K562 (cell line): ENCODE results near the gene YPEL3. TPM values are rescaled to one million over a fixed set of nuclear protein-coding genes. Genes with fewer than 3 reads are reported as not detected.
A peak's percentile ranks its signal among the peaks of the same experiment; 100 is the strongest.

Source experiments
- ATF7 ChIP-seq: fragments of 450-650 bp; IDR thresholded peaks from 2 replicates; pipeline ENCODE4 v1.7.1; 2014; ENCODE audit warnings: mild to moderate bottlenecking, moderate library complexity
- BHLHE40 ChIP-seq: IDR thresholded peaks from 2 replicates; pipeline ENCODE4 v1.6.1; 2011; ENCODE audit warnings: low read length, improper control_type of control experiment
- EZH2 ChIP-seq: IDR thresholded peaks from 2 replicates; pipeline ENCODE4 v1.6.1; 2012; ENCODE audit warnings: low read depth, mild to moderate bottlenecking, inconsistent platforms, low read length, borderline replicate concordance
- NCOA6 ChIP-seq: fragments of 450-650 bp; IDR thresholded peaks from 2 replicates; pipeline ENCODE4 v1.6.1; 2017; ENCODE audit warnings: mild to moderate bottlenecking
- PCBP1 ChIP-seq: fragments of 200-400 bp; formaldehyde crosslinking; IDR thresholded peaks from 2 replicates; pipeline ENCODE4 v1.6.1; 2018; ENCODE audit warnings: mild to moderate bottlenecking, low read depth, low read length; ENCODE audit not compliant: poor library complexity, severe bottlenecking
- RBM22 ChIP-seq: fragments of 200-400 bp; formaldehyde crosslinking; IDR thresholded peaks from 2 replicates; pipeline ENCODE4 v1.6.1; 2018; ENCODE audit warnings: low read length, low read depth; ENCODE audit not compliant: poor library complexity, severe bottlenecking
- SRSF1 ChIP-seq: fragments of 200-400 bp; formaldehyde crosslinking; IDR thresholded peaks from 2 replicates; pipeline ENCODE4 v1.6.1; 2017; ENCODE audit warnings: mild to moderate bottlenecking, low read depth, low read length, moderate library complexity
- TAF9B ChIP-seq: fragments of 450-650 bp; IDR thresholded peaks from 2 replicates; pipeline ENCODE4 v1.6.1; 2018; ENCODE audit warnings: mild to moderate bottlenecking; ENCODE audit not compliant: partially characterized antibody
- TBL1XR1 ChIP-seq, 2 experiments: IDR thresholded peaks; 2 replicates each; pipeline ENCODE4 v1.6.1; 2012; ENCODE audit warnings: improper control_type of control experiment in 2 of 2, low read length in 2 of 2, mild to moderate bottlenecking in 1 of 2
- ZBTB1 ChIP-seq: sonication (generic); formaldehyde crosslinking; IDR thresholded peaks from 2 replicates; pipeline ENCODE4 v1.8.1; 2023; ENCODE audit warnings: missing genetic modification reagents, low read depth, mild to moderate bottlenecking, borderline replicate concordance
- ZC3H11A ChIP-seq: IDR thresholded peaks from 2 replicates; pipeline ENCODE4 v1.6.1; 2012; ENCODE audit warnings: low read depth, low read length, improper control_type of control experiment
- ZNF668 ChIP-seq: fragments of 250-450 bp; sonication (Bioruptor Pico); IDR thresholded peaks from 2 replicates; pipeline ENCODE4 v1.8.0; 2022; ENCODE audit warnings: mild to moderate bottlenecking, inconsistent platforms
- polyA plus RNA-seq, 8 experiments: library from polyadenylated mRNA; depleted of rRNA in 4 of 8; stranded (reverse) in 5 of 8; unstranded in 3 of 8; fragments of >200 nt; fragmentation: Nextera tagmentation in 2 of 8; fragmentation: Illumina TruSeq in 1 of 8; extraction: Ambion mirVana in 2 of 8; extraction: Trizol in 1 of 8; gene quantifications; 2 replicates each; pipeline versions ENCODE4 v1.2.1 to v1.2.3, GENCODE V29; 2011 to 2014; ENCODE audit warnings: inconsistent platforms in 1 of 8, missing spikeins in 1 of 8
- total RNA-seq, 7 experiments: library from RNA; depleted of rRNA in 6 of 7; stranded (reverse); fragments of >200 nt in 6 of 7; fragmentation: Illumina TruSeq in 2 of 7; extraction: Trizol in 2 of 7; gene quantifications; 2 replicates each; pipeline versions ENCODE4 v1.2.1 to v1.2.3, GENCODE V29; 2011 to 2021; ENCODE audit warnings: low replicate concordance in 1 of 7
- TF ChIP-seq, protein P1 (sequence below): sonication (generic); formaldehyde crosslinking; IDR thresholded peaks from 2 replicates; pipeline ENCODE4 v1.8.0; 2022; ENCODE audit warnings: mild to moderate bottlenecking, missing genetic modification reagents, borderline replicate concordance
- TF ChIP-seq, protein P2 (sequence below): fragments of 250-450 bp; sonication (Bioruptor Pico); IDR thresholded peaks from 2 replicates; pipeline ENCODE4 v1.8.0; 2021; ENCODE audit warnings: mild to moderate bottlenecking, moderate library complexity
- TF ChIP-seq, protein P3 (sequence below): fragments of 200-800 bp; sonication (Bioruptor generic); IDR thresholded peaks from 2 replicates; pipeline ENCODE4 v1.6.1; 2017; ENCODE audit warnings: missing genetic modification characterization, missing compliant biosample characterization
- TF ChIP-seq, protein P4 (sequence below), 2 experiments: fragments of 200-800 bp in 1 of 2; sonication (Bioruptor generic) in 1 of 2; sonication (generic) in 1 of 2; formaldehyde crosslinking in 1 of 2; IDR thresholded peaks in 1 of 2; conservative IDR thresholded peaks in 1 of 2; 2 replicates each; pipeline versions ENCODE4 v1.5.0 to v1.6.1; 2016 to 2020; ENCODE audit warnings: missing compliant biosample characterization in 1 of 2, missing genetic modification characterization in 1 of 2, missing genetic modification reagents in 1 of 2
- TF ChIP-seq, protein P5 (sequence below), 3 experiments: IDR thresholded peaks in 2 of 3; conservative IDR thresholded peaks in 1 of 3; 2 replicates each; pipeline ENCODE4 v1.5.1; 2011 to 2012; ENCODE audit warnings: low read length in 3 of 3, mild to moderate bottlenecking in 3 of 3, control low read depth in 2 of 3, improper control_type of control experiment in 1 of 3, inconsistent platforms in 1 of 3, low read depth in 1 of 3, mixed read lengths in 1 of 3, moderate library complexity in 1 of 3; ENCODE audit not compliant: insufficient read depth in 2 of 3

Gene YPEL3
- total and polyA plus RNA-seq, 9 of the 15 experiments (the other 6 are each of a cell fraction or from before 2014, with no cell fraction given), result 0.41 to 15.0 (median 2.9) TPM

DNA sequence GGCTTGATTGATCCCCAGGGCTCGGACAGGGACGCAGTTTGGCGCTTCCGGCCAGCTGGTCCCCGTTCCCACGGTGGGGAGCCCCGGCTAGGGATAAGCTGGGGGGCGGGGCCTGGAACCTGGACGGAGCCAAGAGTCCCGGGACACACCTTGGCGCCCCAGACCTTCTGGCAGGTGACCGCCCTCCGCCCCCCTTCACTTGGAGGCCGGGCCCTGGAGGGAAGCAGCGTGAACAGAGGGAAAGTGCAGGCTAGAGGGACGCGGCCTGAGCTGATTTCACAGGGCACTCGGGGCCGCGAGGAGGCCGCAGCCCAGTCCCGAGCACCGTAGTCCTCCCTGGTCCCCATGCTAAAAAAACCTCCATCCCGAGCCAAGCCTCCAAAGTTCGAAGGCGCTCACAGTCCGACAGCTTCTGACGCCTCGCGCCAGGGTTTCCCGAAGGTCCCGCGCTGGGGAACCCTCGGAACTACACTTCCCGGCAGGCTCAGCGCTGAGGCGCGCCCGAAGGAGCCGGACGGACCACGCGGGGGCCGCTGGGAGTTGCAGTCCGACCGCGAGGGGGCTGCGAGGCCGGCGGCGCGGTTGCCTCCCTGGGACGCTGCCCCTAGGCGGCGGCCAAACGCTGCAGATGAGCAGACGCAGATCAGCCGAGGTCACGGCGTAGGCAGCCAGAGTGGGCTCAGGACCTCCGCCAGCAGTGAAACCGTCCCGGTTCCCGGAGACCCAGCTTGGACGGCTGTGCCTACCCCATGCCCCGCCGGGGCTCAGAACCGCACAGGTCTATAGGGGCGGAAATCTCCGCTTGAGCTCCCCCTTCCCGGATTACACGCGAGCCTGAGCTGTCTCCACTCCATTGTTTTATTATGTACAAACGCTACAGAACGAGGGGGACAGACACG is 4.3 kb downstream of the YPEL3 start, which contains the start of gene TBX6 (continued):
- TF ChIP-seq EZH2 (no peak), ATF7 (peak; percentile 38; the same call in 1 of the 2 replicates), SRSF1 (no peak), NCOA6 (peak; percentile 91), ZBTB1 (CRISPR knock-in tag) (no peak), ZNF668 (no peak), TBL1XR1 (IDR thresholded peaks at IDR 0.05; ENCODE audit: low read length in 2 of 2) (peak; percentile 54 to 61; a peak in 1 of 4 replicates), ZC3H11A (peak; percentile 93), RBM22 (peak; percentile 32), BHLHE40 (peak; percentile 19; the same call in 1 of the 2 replicates), PCBP1 (no peak), TAF9B (no peak)
- TF ChIP-seq, protein P1, sequence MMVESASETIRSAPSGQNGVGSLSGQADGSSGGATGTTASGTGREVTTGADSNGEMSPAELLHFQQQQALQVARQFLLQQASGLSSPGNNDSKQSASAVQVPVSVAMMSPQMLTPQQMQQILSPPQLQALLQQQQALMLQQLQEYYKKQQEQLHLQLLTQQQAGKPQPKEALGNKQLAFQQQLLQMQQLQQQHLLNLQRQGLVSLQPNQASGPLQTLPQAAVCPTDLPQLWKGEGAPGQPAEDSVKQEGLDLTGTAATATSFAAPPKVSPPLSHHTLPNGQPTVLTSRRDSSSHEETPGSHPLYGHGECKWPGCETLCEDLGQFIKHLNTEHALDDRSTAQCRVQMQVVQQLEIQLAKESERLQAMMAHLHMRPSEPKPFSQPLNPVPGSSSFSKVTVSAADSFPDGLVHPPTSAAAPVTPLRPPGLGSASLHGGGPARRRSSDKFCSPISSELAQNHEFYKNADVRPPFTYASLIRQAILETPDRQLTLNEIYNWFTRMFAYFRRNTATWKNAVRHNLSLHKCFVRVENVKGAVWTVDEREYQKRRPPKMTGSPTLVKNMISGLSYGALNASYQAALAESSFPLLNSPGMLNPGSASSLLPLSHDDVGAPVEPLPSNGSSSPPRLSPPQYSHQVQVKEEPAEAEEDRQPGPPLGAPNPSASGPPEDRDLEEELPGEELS (CRISPR knock-in tag), result peak; percentile 46; the same call in 1 of the 2 replicates
- TF ChIP-seq, protein P2, sequence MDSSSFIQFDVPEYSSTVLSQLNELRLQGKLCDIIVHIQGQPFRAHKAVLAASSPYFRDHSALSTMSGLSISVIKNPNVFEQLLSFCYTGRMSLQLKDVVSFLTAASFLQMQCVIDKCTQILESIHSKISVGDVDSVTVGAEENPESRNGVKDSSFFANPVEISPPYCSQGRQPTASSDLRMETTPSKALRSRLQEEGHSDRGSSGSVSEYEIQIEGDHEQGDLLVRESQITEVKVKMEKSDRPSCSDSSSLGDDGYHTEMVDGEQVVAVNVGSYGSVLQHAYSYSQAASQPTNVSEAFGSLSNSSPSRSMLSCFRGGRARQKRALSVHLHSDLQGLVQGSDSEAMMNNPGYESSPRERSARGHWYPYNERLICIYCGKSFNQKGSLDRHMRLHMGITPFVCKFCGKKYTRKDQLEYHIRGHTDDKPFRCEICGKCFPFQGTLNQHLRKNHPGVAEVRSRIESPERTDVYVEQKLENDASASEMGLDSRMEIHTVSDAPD, result no peak
- TF ChIP-seq, protein P3, sequence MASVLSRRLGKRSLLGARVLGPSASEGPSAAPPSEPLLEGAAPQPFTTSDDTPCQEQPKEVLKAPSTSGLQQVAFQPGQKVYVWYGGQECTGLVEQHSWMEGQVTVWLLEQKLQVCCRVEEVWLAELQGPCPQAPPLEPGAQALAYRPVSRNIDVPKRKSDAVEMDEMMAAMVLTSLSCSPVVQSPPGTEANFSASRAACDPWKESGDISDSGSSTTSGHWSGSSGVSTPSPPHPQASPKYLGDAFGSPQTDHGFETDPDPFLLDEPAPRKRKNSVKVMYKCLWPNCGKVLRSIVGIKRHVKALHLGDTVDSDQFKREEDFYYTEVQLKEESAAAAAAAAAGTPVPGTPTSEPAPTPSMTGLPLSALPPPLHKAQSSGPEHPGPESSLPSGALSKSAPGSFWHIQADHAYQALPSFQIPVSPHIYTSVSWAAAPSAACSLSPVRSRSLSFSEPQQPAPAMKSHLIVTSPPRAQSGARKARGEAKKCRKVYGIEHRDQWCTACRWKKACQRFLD (CRISPR knock-in tag), result peak; percentile 92
- TF ChIP-seq, protein P4, sequence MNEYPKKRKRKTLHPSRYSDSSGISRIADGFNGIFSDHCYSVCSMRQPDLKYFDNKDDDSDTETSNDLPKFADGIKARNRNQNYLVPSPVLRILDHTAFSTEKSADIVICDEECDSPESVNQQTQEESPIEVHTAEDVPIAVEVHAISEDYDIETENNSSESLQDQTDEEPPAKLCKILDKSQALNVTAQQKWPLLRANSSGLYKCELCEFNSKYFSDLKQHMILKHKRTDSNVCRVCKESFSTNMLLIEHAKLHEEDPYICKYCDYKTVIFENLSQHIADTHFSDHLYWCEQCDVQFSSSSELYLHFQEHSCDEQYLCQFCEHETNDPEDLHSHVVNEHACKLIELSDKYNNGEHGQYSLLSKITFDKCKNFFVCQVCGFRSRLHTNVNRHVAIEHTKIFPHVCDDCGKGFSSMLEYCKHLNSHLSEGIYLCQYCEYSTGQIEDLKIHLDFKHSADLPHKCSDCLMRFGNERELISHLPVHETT (CRISPR knock-in tag; conservative IDR thresholded peaks at IDR 0.05 in 1 of 2, IDR thresholded peaks at IDR 0.05 in 1 of 2), result peak in 1 of 2 experiments; percentile 10; a peak in 1 of 4 replicates
- TF ChIP-seq, protein P5, sequence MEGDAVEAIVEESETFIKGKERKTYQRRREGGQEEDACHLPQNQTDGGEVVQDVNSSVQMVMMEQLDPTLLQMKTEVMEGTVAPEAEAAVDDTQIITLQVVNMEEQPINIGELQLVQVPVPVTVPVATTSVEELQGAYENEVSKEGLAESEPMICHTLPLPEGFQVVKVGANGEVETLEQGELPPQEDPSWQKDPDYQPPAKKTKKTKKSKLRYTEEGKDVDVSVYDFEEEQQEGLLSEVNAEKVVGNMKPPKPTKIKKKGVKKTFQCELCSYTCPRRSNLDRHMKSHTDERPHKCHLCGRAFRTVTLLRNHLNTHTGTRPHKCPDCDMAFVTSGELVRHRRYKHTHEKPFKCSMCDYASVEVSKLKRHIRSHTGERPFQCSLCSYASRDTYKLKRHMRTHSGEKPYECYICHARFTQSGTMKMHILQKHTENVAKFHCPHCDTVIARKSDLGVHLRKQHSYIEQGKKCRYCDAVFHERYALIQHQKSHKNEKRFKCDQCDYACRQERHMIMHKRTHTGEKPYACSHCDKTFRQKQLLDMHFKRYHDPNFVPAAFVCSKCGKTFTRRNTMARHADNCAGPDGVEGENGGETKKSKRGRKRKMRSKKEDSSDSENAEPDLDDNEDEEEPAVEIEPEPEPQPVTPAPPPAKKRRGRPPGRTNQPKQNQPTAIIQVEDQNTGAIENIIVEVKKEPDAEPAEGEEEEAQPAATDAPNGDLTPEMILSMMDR (IDR thresholded peaks at IDR 0.05 in 2 of 3, conservative IDR thresholded peaks at IDR 0.05 in 1 of 3; ENCODE audit: insufficient read depth in 2 of 3, low read depth in 1 of 3, low read length in 3 of 3), result peak; percentile 74 to 92 (median 88)
